ENCODE data around the gene TWNK.

TWNK gene

GRCh38 chr10:101018118-101018599, 30.8 kb downstream of the TWNK start:
- no peak overlapping the region for H3K4me3 ChIP-seq (ENCODE audit: low read depth, low read length)
- no peak for TF ChIP-seq CTCF (IDR thresholded peaks at IDR 0.05; ENCODE audit: borderline replicate concordance, insufficient read depth, low read depth, low read length)

- no peak overlapping the region for H3K4me3 ChIP-seq (ENCODE audit: low read depth, low read length)
- TF ChIP-seq CTCF (IDR thresholded peaks at IDR 0.05; ENCODE audit: borderline replicate concordance, insufficient read depth, low read depth, low read length) = peak; percentile 86
Observed at GRCh38 chr10:101018600-101019439, 31.5 kb downstream of the TWNK start.

- no peak overlapping the region for H3K4me3 ChIP-seq (ENCODE audit: low read depth, low read length)
- TF ChIP-seq CTCF (IDR thresholded peaks at IDR 0.05; ENCODE audit: borderline replicate concordance, insufficient read depth, low read depth, low read length) = no peak
Observed at GRCh38 chr10:101019440-101019703, 32.0 kb downstream of the TWNK start.

- H3K4me3 ChIP-seq (ENCODE audit: low read depth, low read length) = no peak overlapping the region
- TF ChIP-seq CTCF (IDR thresholded peaks at IDR 0.05; ENCODE audit: borderline replicate concordance, insufficient read depth, low read depth, low read length) = no peak
Observed at GRCh38 chr10:101020427-101021075, 33.2 kb downstream of the TWNK start.

- no peak overlapping the region for H3K4me3 ChIP-seq (ENCODE audit: low read depth, low read length)
- no peak for TF ChIP-seq CTCF (IDR thresholded peaks at IDR 0.05; ENCODE audit: borderline replicate concordance, insufficient read depth, low read depth, low read length)
Observed at GRCh38 chr10:101021239-101021638, 33.9 kb downstream of the TWNK start.

GRCh38 chr10:101021692-101022251, 34.4 kb downstream of the TWNK start:
- no peak for TF ChIP-seq CTCF (IDR thresholded peaks at IDR 0.05; ENCODE audit: borderline replicate concordance, insufficient read depth, low read depth, low read length)
- no peak overlapping the region for H3K4me3 ChIP-seq (ENCODE audit: low read depth, low read length)
